Measurements from ENCODE around the gene EPB41L2. TPM values are rescaled to one million over a fixed set of nuclear protein-coding genes. Genes with fewer than 3 reads are reported as not detected.

Gene EPB41L2
- total RNA-seq, 1 experiment from 2014 or later = 106 TPM

- no peak overlapping the region for H3K4me3 Mint-ChIP-seq
- no peaks in the 10 kb centered on the region for H3K27me3 Mint-ChIP-seq (ENCODE audit: low read depth)
- H3K9me3 Mint-ChIP-seq = peaks cover 26% of the 10 kb centered on the region
- peaks cover 3% of the 10 kb centered on the region for H3K36me3 Mint-ChIP-seq
- POLR2A ChIA-PET = no interaction called here
- TF ChIP-seq GRHL2 (CRISPR knock-in tag; IDR thresholded peaks at IDR 0.05; ENCODE audit: insufficient replicate concordance, severe bottlenecking) = no peak
- TF ChIP-seq NFYB (CRISPR knock-in tag; conservative IDR thresholded peaks at IDR 0.05; ENCODE audit: low read depth) = no peak
- TF ChIP-seq FOXP4 (CRISPR knock-in tag; IDR thresholded peaks at IDR 0.05) = no peak
- TF ChIP-seq ATF3 (CRISPR knock-in tag; conservative IDR thresholded peaks at IDR 0.05) = no peak
- no peak for TF ChIP-seq AR (CRISPR knock-in tag; IDR thresholded peaks at IDR 0.05)
- TF ChIP-seq USF1 (CRISPR knock-in tag; IDR thresholded peaks at IDR 0.05) = no peak
- TF ChIP-seq ETV6 (CRISPR knock-in tag; IDR thresholded peaks at IDR 0.05) = no peak
- TF ChIP-seq SMAD4 (CRISPR knock-in tag; IDR thresholded peaks at IDR 0.05) = no peak
- peak; percentile 30; the same call in 1 of the 2 replicates for ATAC-seq
- no peak overlapping the region for H3K27ac Mint-ChIP-seq
- CTCF ChIA-PET = interaction anchor here (1.2 kb wide), 1 partner anchor 53 kb away, joined by 3 read pairs; no protein-coding TSS in a partner anchor
- DNase-seq (ENCODE audit: low spot score) = no peak
- peaks cover 32% of the 10 kb centered on the region for H3K4me1 Mint-ChIP-seq
These were observed 266.6 kb downstream of the EPB41L2 start for GRCh38 chr6:130796313-130796905.

- H3K4me1 Mint-ChIP-seq = peaks cover 32% of the 10 kb centered on the region
- H3K27ac Mint-ChIP-seq = no peak overlapping the region
- no peaks in the 10 kb centered on the region for H3K27me3 Mint-ChIP-seq (ENCODE audit: low read depth)
- ChIA-PET CTCF (interaction anchor here (1.2 kb wide), 1 partner anchor 51 kb away, joined by 3 read pairs; no protein-coding TSS in a partner anchor), POLR2A (no interaction called here)
- H3K36me3 Mint-ChIP-seq = no peaks in the 10 kb centered on the region
- no peak for TF ChIP-seq CBFB (CRISPR knock-in tag; IDR thresholded peaks at IDR 0.05; ENCODE audit: low read depth)
- no peak for TF ChIP-seq GABPB1 (CRISPR knock-in tag; IDR thresholded peaks at IDR 0.05)
- no peak for TF ChIP-seq OVOL2 (CRISPR knock-in tag; IDR thresholded peaks at IDR 0.05; ENCODE audit: borderline replicate concordance)
- ATAC-seq (no peak), DNase-seq (ENCODE audit: low spot score) (no peak)
- peaks cover 12% of the 10 kb centered on the region for H3K9me3 Mint-ChIP-seq
- H3K4me3 Mint-ChIP-seq = no peak overlapping the region
These were observed 268.3 kb downstream of the EPB41L2 start for GRCh38 chr6:130794738-130795137.

- no peaks in the 10 kb centered on the region for H3K27me3 Mint-ChIP-seq (ENCODE audit: low read depth)
- ChIA-PET POLR2A (no interaction called here), CTCF (no interaction called here)
- H3K27ac Mint-ChIP-seq = peak overlapping the region; percentile 22; the same call in 1 of the 2 replicates
- no peak overlapping the region for H3K4me3 Mint-ChIP-seq
- peaks cover 32% of the 10 kb centered on the region for H3K4me1 Mint-ChIP-seq
- H3K9me3 Mint-ChIP-seq = peaks cover 7% of the 10 kb centered on the region
- DNase-seq (ENCODE audit: low spot score) (no peak), ATAC-seq (peak; percentile 71)
- H3K36me3 Mint-ChIP-seq = no peaks in the 10 kb centered on the region
- TF ChIP-seq ELF4 (CRISPR knock-in tag; IDR thresholded peaks at IDR 0.05; ENCODE audit: low read depth) (no peak), ERG (CRISPR knock-in tag; IDR thresholded peaks at IDR 0.05) (no peak), JAZF1 (CRISPR knock-in tag; IDR thresholded peaks at IDR 0.05) (no peak), ATF1 (CRISPR knock-in tag; IDR thresholded peaks at IDR 0.05) (no peak), GRHL2 (CRISPR knock-in tag; IDR thresholded peaks at IDR 0.05; ENCODE audit: insufficient replicate concordance, severe bottlenecking) (no peak), TP53 (CRISPR knock-in tag; IDR thresholded peaks at IDR 0.05) (no peak), MLX (CRISPR knock-in tag; IDR thresholded peaks at IDR 0.05) (no peak), MXD4 (CRISPR knock-in tag; IDR thresholded peaks at IDR 0.05; ENCODE audit: borderline replicate concordance) (no peak), HMGA2 (CRISPR knock-in tag; IDR thresholded peaks at IDR 0.05) (no peak), ZNF138 (CRISPR knock-in tag; conservative IDR thresholded peaks at IDR 0.05) (no peak), ZNF671 (CRISPR knock-in tag; IDR thresholded peaks at IDR 0.05) (no peak), FOXP4 (CRISPR knock-in tag; IDR thresholded peaks at IDR 0.05) (no peak)
These were observed 268.9 kb downstream of the EPB41L2 start for GRCh38 chr6:130794010-130794697.
